Measurements from ENCODE around the gene ITPR3.

GRCh38 chr6:33633462-33634158, 12.5 kb downstream of the ITPR3 start:
- no peak for TF ChIP-seq CTCF (conservative IDR thresholded peaks at IDR 0.05; ENCODE audit: low read length)
- TF ChIP-seq EZH2phosphoT487 (IDR thresholded peaks at IDR 0.05; ENCODE audit: borderline replicate concordance, low read depth, low read length): no peak
